Endothelial cell of umbilical vein (primary cell): ENCODE results near the gene CEP55. TPM values are rescaled to one million over a fixed set of nuclear protein-coding genes. Genes with fewer than 3 reads are reported as not detected.

Experiments
- BruUV-seq: library from RNA; stranded (reverse); fragments of 400-500 nt; replicated peaks from 2 replicates; lab custom pipeline; 2021; lab: Mats Ljungman, UMichigan
- CTCF ChIA-PET: fragments of 300-600, 350-600 bp; sonication (Branson Sonifier 250); formaldehyde crosslinking; loops from one replicate; lab custom pipeline; 2021; ENCODE audit warnings: antibody characterized with exemption, inconsistent platforms; lab: Charles Lee
- POLR2A ChIA-PET: fragments of 300-600, 350-600 bp; sonication (Branson Sonifier 250); formaldehyde crosslinking; loops from one replicate; lab custom pipeline; 2021; ENCODE audit warnings: antibody characterized with exemption, inconsistent platforms; lab: Charles Lee
- DNase-seq: peaks from one replicate; pipeline ENCODE4 v3.0.0-alpha.2; 2011; ENCODE audit warnings: low read depth, low spot score
- FAIRE-seq: peaks from 2 replicates; lab custom pipeline; 2011; peaks lifted over from hg19 to GRCh38; lab: Jason Lieb, UNC
- H2AFZ ChIP-seq: 2 replicates; pipeline ENCODE4 v1.6.0; 2012; ENCODE audit warnings: low read depth, low read length, control low read depth, inconsistent platforms
- H3K27ac ChIP-seq: 2 replicates; pipeline ENCODE4 v1.5.1; 2011; ENCODE audit warnings: low read depth, mild to moderate bottlenecking, control low read depth, low read length, moderate library complexity; ENCODE audit not compliant: insufficient read depth
- H3K27me3 ChIP-seq, 2 experiments: 2 replicates each; pipeline versions ENCODE4 v1.6.0 to v1.6.1; 2011; ENCODE audit warnings: low read length in 2 of 2, mixed read lengths in 1 of 2; ENCODE audit not compliant: control insufficient read depth in 2 of 2, insufficient read depth in 2 of 2
- H3K36me3 ChIP-seq, 2 experiments: 2 replicates in 1 of 2; 3 replicates in 1 of 2; pipeline ENCODE4 v1.5.1; 2011; ENCODE audit warnings: low read length in 2 of 2, mild to moderate bottlenecking in 1 of 2, moderate library complexity in 1 of 2; ENCODE audit not compliant: control insufficient read depth in 2 of 2, insufficient read depth in 2 of 2; ENCODE audit errors: extremely low read depth in 1 of 2
- H3K4me1 ChIP-seq: 3 replicates; pipeline ENCODE4 v1.5.1; 2011; ENCODE audit warnings: mild to moderate bottlenecking, low read length; ENCODE audit not compliant: control insufficient read depth, insufficient read depth; ENCODE audit errors: extremely low read depth
- H3K4me2 ChIP-seq: 2 replicates; pipeline ENCODE4 v1.6.1; 2011; ENCODE audit warnings: low read length, control low read depth, mixed read lengths; ENCODE audit not compliant: insufficient read depth
- H3K4me3 ChIP-seq, 3 experiments: fragments of 200-600 bp in 1 of 3; sonication (generic), shearing (Covaris generic) in 1 of 3; replicated peaks in 1 of 3; 2 replicates each; pipeline ENCODE4 v1.5.1; 2011 to 2016; ENCODE audit warnings: control low read depth in 3 of 3, low read length in 3 of 3, mild to moderate bottlenecking in 2 of 3, inconsistent platforms in 1 of 3, low read depth in 1 of 3, moderate library complexity in 1 of 3; ENCODE audit not compliant: insufficient read depth in 1 of 3
- H3K79me2 ChIP-seq: 2 replicates; pipeline ENCODE4 v1.6.0; 2012; ENCODE audit warnings: low read length, inconsistent platforms; ENCODE audit not compliant: control insufficient read depth, insufficient read depth
- H3K9ac ChIP-seq: replicated peaks from 2 replicates; pipeline ENCODE3; 2011; ENCODE audit warnings: low read length, control low read depth; ENCODE audit not compliant: insufficient read depth; ENCODE audit errors: extremely low read depth
- H3K9me1 ChIP-seq: replicated peaks from 3 replicates; pipeline ENCODE4 v1.6.0; 2011; ENCODE audit warnings: mild to moderate bottlenecking, low read length; ENCODE audit not compliant: control insufficient read depth, insufficient read depth; ENCODE audit errors: extremely low read depth
- H3K9me3 ChIP-seq: replicated peaks from 2 replicates; pipeline ENCODE4 v1.5.1; 2012; ENCODE audit warnings: low read length, inconsistent platforms; ENCODE audit not compliant: control insufficient read depth, insufficient read depth
- H4K20me1 ChIP-seq: replicated peaks from 2 replicates; pipeline ENCODE3; 2011; ENCODE audit warnings: mild to moderate bottlenecking, low read length; ENCODE audit not compliant: control insufficient read depth, insufficient read depth; ENCODE audit errors: extremely low read depth
- MYC ChIP-seq: IDR thresholded peaks from one replicate; pipeline ENCODE4 v1.6.1; 2011; ENCODE audit warnings: mild to moderate bottlenecking, low read depth, low read length
- POLR2A ChIP-seq: IDR thresholded peaks from 2 replicates; pipeline ENCODE4 v1.6.1; 2012; ENCODE audit warnings: low read depth, mild to moderate bottlenecking, control low read depth, low read length
- POLR2AphosphoS5 ChIP-seq: IDR thresholded peaks from 2 replicates; pipeline ENCODE4 v1.6.1; 2012; ENCODE audit warnings: low read depth, mild to moderate bottlenecking, control low read depth, low read length, moderate library complexity; ENCODE audit not compliant: insufficient read depth
- dilution Hi-C: fragments of 300-500 bp; cut with MboI; formaldehyde crosslinking; loops from one replicate; pipeline ENCODE4 v1.15.0; 2019; ENCODE audit warnings: low sequenced_read_pairs; ENCODE audit not compliant: extremely low pct_ligation_motif_present
- intact Hi-C: fragments of 100-400 bp; cut with micrococcal nuclease; formaldehyde crosslinking; loops from one replicate; pipeline ENCODE4 v1.10.0; 2022
- polyA plus RNA-seq, 4 experiments: library from polyadenylated mRNA; depleted of rRNA in 3 of 4; stranded (reverse) in 3 of 4; unstranded in 1 of 4; fragments of >200 nt; gene quantifications; 2 replicates each; pipeline versions ENCODE4 v1.2.1 to v1.2.3, GENCODE V29; 2011 to 2012; ENCODE audit warnings: missing spikeins in 1 of 4
- total RNA-seq: library from RNA; stranded (reverse); gene quantifications from 2 replicates; pipeline ENCODE4 v1.2.3, GENCODE V29; 2021
- TF ChIP-seq, protein P1 (sequence below): IDR thresholded peaks from 2 replicates; pipeline ENCODE4 v1.6.1; 2011; ENCODE audit not compliant: insufficient read depth, insufficient read length
- TF ChIP-seq, protein P2 (sequence below), 2 donors: IDR thresholded peaks; 1 replicate in 1 of 2; 2 replicates in 1 of 2; pipeline ENCODE4 v1.5.1; 2011; ENCODE audit warnings: low read length in 2 of 2, mild to moderate bottlenecking in 2 of 2, moderate library complexity in 2 of 2, control low read depth in 1 of 2, inconsistent platforms in 1 of 2, low read depth in 1 of 2; ENCODE audit not compliant: insufficient read depth in 1 of 2; ENCODE audit errors: extremely low read depth in 1 of 2

Gene CEP55
- total and polyA plus RNA-seq, 2 donors (not counting 3 experiments of a cell fraction or from before 2014, with no cell fraction given), result 17.4 to 63.0 TPM

DNA sequence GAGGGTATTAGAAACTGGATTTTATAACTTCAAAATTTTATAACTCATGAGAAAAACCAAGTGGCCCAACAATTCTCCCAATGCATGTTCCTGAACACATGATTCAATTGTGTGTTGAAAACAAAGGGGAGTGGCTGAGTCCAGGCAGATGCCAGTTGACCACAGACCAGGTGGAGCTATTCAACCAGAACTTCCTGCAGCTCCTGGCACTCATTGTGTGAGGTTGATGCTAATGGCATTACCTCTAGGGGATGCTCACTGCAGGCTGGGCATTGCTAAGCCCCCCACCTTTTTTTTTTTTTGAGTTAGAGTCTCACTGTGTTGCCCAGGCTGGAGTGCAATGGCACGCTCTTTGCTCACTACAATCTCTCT is 34.6 kb upstream of the CEP55 start:
- no TSS peak for BruUV-seq
- POLR2A ChIA-PET, result interaction anchor here (0.7 to 3.0 kb wide), 6 partner anchors 9 to 86 kb away, joined by 4 to 26 read pairs (median 12); partner anchors contain the start of gene MYOF

More for the DNA sequence above, 34.6 kb upstream of the CEP55 start:
- Histone ChIP-seq H2AFZ (no peak overlapping the region), H3K27ac (peak overlapping the region; percentile 89), H3K9me3 (no peaks in the 10 kb centered on the region), H3K27me3 (no peaks in the 10 kb centered on the region), H3K9me1 (no peaks in the 10 kb centered on the region), H3K9ac (peak overlapping the region; percentile 65), H3K79me2 (peaks cover 61% of the 10 kb centered on the region), H4K20me1 (no peaks in the 10 kb centered on the region), H3K4me3 (no peak overlapping the region), H3K4me1 (peaks cover 86% of the 10 kb centered on the region), H3K36me3 (peaks cover 10 to 12% of the 10 kb centered on the region in 2 experiments), H3K4me2 (peak overlapping the region; percentile 53)
- DNase-seq, result peak; percentile 67
- FAIRE-seq, result peak; percentile 76
- CTCF ChIA-PET, result interaction anchor here (1.0 to 6.4 kb wide), 11 partner anchors 10 to 85 kb away, joined by 3 to 76 read pairs (median 6); partner anchors contain the start of gene MYOF
- intact Hi-C loops, result loop anchor here (1.0 to 10.0 kb wide), 3 partner anchors 16 to 627 kb away; no protein-coding TSS in a partner anchor
- dilution Hi-C loops, result no loop called here
- TF ChIP-seq, protein P1, sequence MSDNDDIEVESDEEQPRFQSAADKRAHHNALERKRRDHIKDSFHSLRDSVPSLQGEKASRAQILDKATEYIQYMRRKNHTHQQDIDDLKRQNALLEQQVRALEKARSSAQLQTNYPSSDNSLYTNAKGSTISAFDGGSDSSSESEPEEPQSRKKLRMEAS, result no peak
- TF ChIP-seq POLR2A (peak; percentile 76), MYC (no peak), POLR2AphosphoS5 (peak; percentile 49)
- TF ChIP-seq, protein P2, sequence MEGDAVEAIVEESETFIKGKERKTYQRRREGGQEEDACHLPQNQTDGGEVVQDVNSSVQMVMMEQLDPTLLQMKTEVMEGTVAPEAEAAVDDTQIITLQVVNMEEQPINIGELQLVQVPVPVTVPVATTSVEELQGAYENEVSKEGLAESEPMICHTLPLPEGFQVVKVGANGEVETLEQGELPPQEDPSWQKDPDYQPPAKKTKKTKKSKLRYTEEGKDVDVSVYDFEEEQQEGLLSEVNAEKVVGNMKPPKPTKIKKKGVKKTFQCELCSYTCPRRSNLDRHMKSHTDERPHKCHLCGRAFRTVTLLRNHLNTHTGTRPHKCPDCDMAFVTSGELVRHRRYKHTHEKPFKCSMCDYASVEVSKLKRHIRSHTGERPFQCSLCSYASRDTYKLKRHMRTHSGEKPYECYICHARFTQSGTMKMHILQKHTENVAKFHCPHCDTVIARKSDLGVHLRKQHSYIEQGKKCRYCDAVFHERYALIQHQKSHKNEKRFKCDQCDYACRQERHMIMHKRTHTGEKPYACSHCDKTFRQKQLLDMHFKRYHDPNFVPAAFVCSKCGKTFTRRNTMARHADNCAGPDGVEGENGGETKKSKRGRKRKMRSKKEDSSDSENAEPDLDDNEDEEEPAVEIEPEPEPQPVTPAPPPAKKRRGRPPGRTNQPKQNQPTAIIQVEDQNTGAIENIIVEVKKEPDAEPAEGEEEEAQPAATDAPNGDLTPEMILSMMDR (IDR thresholded peaks at IDR 0.05; ENCODE audit: extremely low read depth in 1 of 2, insufficient read depth in 1 of 2, low read depth in 1 of 2, low read length in 2 of 2), result no peak
